Spleen (tissue), 11 donors: ENCODE measurements around the gene FAM204A. TPM values are rescaled to one million over a fixed set of nuclear protein-coding genes. Genes with fewer than 3 reads are reported as not detected.

Experiments
- DNase-seq: peaks from one replicate; pipeline ENCODE4 v3.0.0-alpha.2; 2020
- H3K27ac ChIP-seq, 8 donors: fragments of 200-600 bp; sonication (generic) in 7 of 8; 1 replicate in 4 of 8; 2 replicates in 4 of 8; pipeline versions ENCODE4 v1.5.0 to v1.8.0; 2016 to 2021; ENCODE audit warnings: inconsistent platforms in 4 of 8, mild to moderate bottlenecking in 4 of 8, moderate library complexity in 1 of 8
- H3K27me3 ChIP-seq, 7 donors: fragments of 200-600 bp; sonication (generic) in 6 of 7; replicated peaks in 1 of 7; 1 replicate in 4 of 7; 2 replicates in 3 of 7; pipeline versions ENCODE4 v1.5.0 to v1.8.0; 2016 to 2021; ENCODE audit warnings: inconsistent platforms in 3 of 7, mild to moderate bottlenecking in 1 of 7
- H3K36me3 ChIP-seq, 6 donors: fragments of 200-600 bp; sonication (generic) in 5 of 6; 1 replicate in 4 of 6; 2 replicates in 2 of 6; pipeline versions ENCODE4 v1.5.0 to v1.8.0; 2016 to 2021; ENCODE audit warnings: inconsistent platforms in 2 of 6
- H3K4me1 ChIP-seq, 6 donors: fragments of 200-600 bp; sonication (generic) in 5 of 6; 1 replicate in 3 of 6; 2 replicates in 3 of 6; pipeline versions ENCODE4 v1.5.0 to v1.8.0; 2016 to 2021; ENCODE audit warnings: inconsistent platforms in 3 of 6
- H3K4me3 ChIP-seq, 8 donors: fragments of 200-600 bp; sonication (generic) in 7 of 8; 1 replicate in 4 of 8; 2 replicates in 4 of 8; pipeline versions ENCODE4 v1.5.0 to v1.8.0; 2016 to 2021; ENCODE audit warnings: inconsistent platforms in 4 of 8, mild to moderate bottlenecking in 4 of 8, moderate library complexity in 2 of 8
- H3K9me3 ChIP-seq, 8 donors: fragments of 200-600 bp; sonication (generic) in 7 of 8; 1 replicate in 4 of 8; 2 replicates in 4 of 8; pipeline versions ENCODE4 v1.5.0 to v1.8.0; 2016 to 2021; ENCODE audit warnings: inconsistent platforms in 4 of 8
- POLR2A ChIP-seq, 3 donors: fragments of 450-650 bp; IDR thresholded peaks; one replicate each; pipeline ENCODE4 v1.5.1; 2017; ENCODE audit warnings: antibody characterized with exemption in 3 of 3, mild to moderate bottlenecking in 1 of 3
- POLR2AphosphoS5 ChIP-seq, 3 donors: sonication (generic); formaldehyde crosslinking; IDR thresholded peaks; one replicate each; pipeline ENCODE4 v1.5.1; 2017; ENCODE audit warnings: antibody characterized with exemption in 3 of 3
- WGBS, 5 donors: extraction: QIAGEN DNeasy Blood & Tissue Kit in 3 of 5; methylation state at CpG; one replicate each; pipeline versions ENCODE4 v1.1.5 to v1.1.7; 2013 to 2018; 5-methylcytosine and 5-hydroxymethylcytosine counted together
- intact Hi-C: fragments of 100-400 bp; cut with DNase I; formaldehyde crosslinking; loops from one replicate; pipeline ENCODE4 v1.15.0; 2023; ENCODE audit warnings: low total_unique reads
- polyA plus RNA-seq, 3 donors: library from polyadenylated mRNA; stranded (reverse); fragments of 200-250 nt; gene quantifications; one replicate each; pipeline ENCODE4 v1.2.1, GENCODE V29; 2013
- total RNA-seq, 7 donors: library from RNA; depleted of rRNA in 3 of 7; stranded (reverse); fragments of >200 nt in 3 of 7; fragmentation: NEBNext Ultra II Directional in 4 of 7; extraction: Animal tissue kit (Norgen Biotek cat#: 25700) in 4 of 7; gene quantifications; one replicate each; pipeline versions ENCODE4 v1.1.0 to v1.2.1, GENCODE V29; 2016 to 2021
- TF ChIP-seq, protein P1 (sequence below), 11 experiments: fragments of 200-600 bp in 7 of 11; fragments of 450-650 bp in 4 of 11; sonication (generic) in 4 of 11; IDR thresholded peaks in 8 of 11; conservative IDR thresholded peaks in 3 of 11; 1 replicate in 7 of 11; 2 replicates in 4 of 11; pipeline versions ENCODE4 v1.4.0 to v1.8.0; 2016 to 2021; ENCODE audit warnings: antibody characterized with exemption in 11 of 11, inconsistent platforms in 4 of 11, mild to moderate bottlenecking in 1 of 11
- donor health status: healthy with polysubstance abuse.
- donor health status: DM: no; HTN: no; CAD: no; lungs with moderate emphysema.
- donor health status: DM: no; HTN: no; CAD: no.
- donor health status: Bipolar disorder and iron deficiency.
- donor health status: healthy.
- donor health status: DM: no; HTN: no; CAD: no.
- donor health status: DM: yes; HTN: yes; CAD: no.

The FAM204A gene
- total and polyA plus RNA-seq, 10 donors: 39.5 to 78.2 (median 54.2) TPM

GRCh38 chr10:118301211-118301610 lies 40.9 kb downstream of the FAM204A start:
- Histone ChIP-seq H3K4me1 (no peaks in the 10 kb centered on the region), H3K36me3 (peaks cover 0 to 24% (median 13%) of the 10 kb centered on the region in 6 donors)
- DNase-seq: no peak

DNA sequence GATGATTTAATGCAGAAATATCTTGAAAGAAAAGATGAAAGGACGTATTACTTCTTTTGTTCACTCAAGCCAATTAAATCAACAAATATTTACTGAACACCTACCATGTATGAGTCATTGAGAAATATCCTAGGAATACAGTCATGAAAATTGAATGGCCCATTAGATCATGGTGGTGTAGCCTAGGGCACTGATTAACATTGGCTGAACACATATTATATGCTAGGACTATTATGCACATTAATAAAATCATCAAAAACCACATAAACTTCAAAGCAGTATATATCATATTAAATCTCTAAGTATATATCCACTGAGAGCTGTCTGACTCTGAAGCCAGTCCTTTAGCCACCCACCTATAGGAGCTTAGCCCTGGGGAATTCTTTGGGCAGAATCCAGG lies 41.8 kb downstream of the FAM204A start:
- DNase-seq: no peak
- TF ChIP-seq POLR2A (IDR thresholded peaks at IDR 0.05) (no peak), POLR2AphosphoS5 (IDR thresholded peaks at IDR 0.05) (no peak)
- TF ChIP-seq, protein P1, sequence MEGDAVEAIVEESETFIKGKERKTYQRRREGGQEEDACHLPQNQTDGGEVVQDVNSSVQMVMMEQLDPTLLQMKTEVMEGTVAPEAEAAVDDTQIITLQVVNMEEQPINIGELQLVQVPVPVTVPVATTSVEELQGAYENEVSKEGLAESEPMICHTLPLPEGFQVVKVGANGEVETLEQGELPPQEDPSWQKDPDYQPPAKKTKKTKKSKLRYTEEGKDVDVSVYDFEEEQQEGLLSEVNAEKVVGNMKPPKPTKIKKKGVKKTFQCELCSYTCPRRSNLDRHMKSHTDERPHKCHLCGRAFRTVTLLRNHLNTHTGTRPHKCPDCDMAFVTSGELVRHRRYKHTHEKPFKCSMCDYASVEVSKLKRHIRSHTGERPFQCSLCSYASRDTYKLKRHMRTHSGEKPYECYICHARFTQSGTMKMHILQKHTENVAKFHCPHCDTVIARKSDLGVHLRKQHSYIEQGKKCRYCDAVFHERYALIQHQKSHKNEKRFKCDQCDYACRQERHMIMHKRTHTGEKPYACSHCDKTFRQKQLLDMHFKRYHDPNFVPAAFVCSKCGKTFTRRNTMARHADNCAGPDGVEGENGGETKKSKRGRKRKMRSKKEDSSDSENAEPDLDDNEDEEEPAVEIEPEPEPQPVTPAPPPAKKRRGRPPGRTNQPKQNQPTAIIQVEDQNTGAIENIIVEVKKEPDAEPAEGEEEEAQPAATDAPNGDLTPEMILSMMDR (IDR thresholded peaks at IDR 0.05 in 8 of 11, conservative IDR thresholded peaks at IDR 0.05 in 3 of 11): no peak
- intact Hi-C loops: no loop called here
- no peak overlapping the region for H3K4me3 ChIP-seq
- H3K27ac ChIP-seq: no peak overlapping the region
- WGBS, 5 donors: 92 to 98% (median 98%) methylated on average over 1 of the region's 1 CpG
- peaks cover 0 to 16% (median 5%) of the 10 kb centered on the region in 6 donors for H3K36me3 ChIP-seq
- H3K9me3 ChIP-seq: no peaks in the 10 kb centered on the region
- no peaks in the 10 kb centered on the region for H3K4me1 ChIP-seq
- H3K27me3 ChIP-seq: peaks cover 0 to 2% (median 0%) of the 10 kb centered on the region in 7 donors

More at GRCh38 chr10:118301211-118301610, 40.9 kb downstream of the FAM204A start:
- Histone ChIP-seq H3K27ac (no peak overlapping the region), H3K27me3 (no peaks in the 10 kb centered on the region), H3K4me3 (no peak overlapping the region), H3K9me3 (no peaks in the 10 kb centered on the region)
- intact Hi-C loops: no loop called here
- 92 to 99% (median 98%) methylated on average over 2 of the region's 2 CpGs for WGBS, 5 donors
- TF ChIP-seq POLR2AphosphoS5 (IDR thresholded peaks at IDR 0.05) (no peak), POLR2A (IDR thresholded peaks at IDR 0.05) (no peak)
- TF ChIP-seq, protein P1 (IDR thresholded peaks at IDR 0.05 in 8 of 11, conservative IDR thresholded peaks at IDR 0.05 in 3 of 11): no peak

- H3K4me1 ChIP-seq: no peaks in the 10 kb centered on the region
- no peak overlapping the region for H3K4me3 ChIP-seq
- no peaks in the 10 kb centered on the region for H3K9me3 ChIP-seq
- no peak for DNase-seq
- H3K36me3 ChIP-seq: peaks cover 0 to 5% (median 0%) of the 10 kb centered on the region in 6 donors
- TF ChIP-seq POLR2A (IDR thresholded peaks at IDR 0.05) (no peak), POLR2AphosphoS5 (IDR thresholded peaks at IDR 0.05) (no peak)
- TF ChIP-seq, protein P1 (IDR thresholded peaks at IDR 0.05 in 8 of 11, conservative IDR thresholded peaks at IDR 0.05 in 3 of 11): no peak
- no peak overlapping the region for H3K27ac ChIP-seq
- intact Hi-C loops: no loop called here
- WGBS, 5 donors: 93 to 97% (median 94%) methylated on average over 7 of the region's 7 CpGs
- H3K27me3 ChIP-seq: peaks cover 0 to 17% (median 0%) of the 10 kb centered on the region in 7 donors
Observed at GRCh38 chr10:118298787-118299186, 43.3 kb downstream of the FAM204A start.

- H3K4me1 ChIP-seq: no peaks in the 10 kb centered on the region
- peaks cover 0 to 61% (median 0%) of the 10 kb centered on the region in 7 donors for H3K27me3 ChIP-seq
- H3K27ac ChIP-seq: no peak overlapping the region
- H3K4me3 ChIP-seq: no peak overlapping the region
- DNase-seq: no peak
- intact Hi-C loops: no loop called here
- no peak for TF ChIP-seq POLR2AphosphoS5 (IDR thresholded peaks at IDR 0.05)
- TF ChIP-seq POLR2A (IDR thresholded peaks at IDR 0.05): no peak
- TF ChIP-seq, protein P1 (IDR thresholded peaks at IDR 0.05 in 8 of 11, conservative IDR thresholded peaks at IDR 0.05 in 3 of 11): no peak
- H3K9me3 ChIP-seq: no peaks in the 10 kb centered on the region
- H3K36me3 ChIP-seq: no peaks in the 10 kb centered on the region
Observed at GRCh38 chr10:118291122-118291521, 51.0 kb downstream of the FAM204A start.
